Mesothelial cell of epicardium (in vitro differentiated cells): Measurements from ENCODE around the gene UST. TPM values are rescaled to one million over a fixed set of nuclear protein-coding genes. Genes with fewer than 3 reads are reported as not detected.

Experiments used
- DNase-seq, 2 experiments: peaks; one replicate each; pipeline ENCODE4 v3.0.0; 2021; ENCODE audit warnings: low spot score in 2 of 2; ENCODE audit not compliant: unreplicated experiment in 2 of 2
- H3K27ac Mint-ChIP-seq: 2 replicates; pipeline ENCODE4 v1.8.0; 2021; ENCODE audit warnings: mixed read lengths
- H3K27me3 Mint-ChIP-seq: 2 replicates; pipeline ENCODE4 v1.8.0; 2021; ENCODE audit warnings: low read depth, mixed read lengths
- H3K36me3 Mint-ChIP-seq: 2 replicates; pipeline ENCODE4 v1.8.0; 2021; ENCODE audit warnings: mixed read lengths
- H3K4me1 Mint-ChIP-seq: 2 replicates; pipeline ENCODE4 v1.8.0; 2021; ENCODE audit warnings: mixed read lengths
- H3K4me3 Mint-ChIP-seq: 2 replicates; pipeline ENCODE4 v1.8.0; 2021; ENCODE audit warnings: mild to moderate bottlenecking, moderate library complexity, mixed read lengths
- H3K9me3 Mint-ChIP-seq: 2 replicates; pipeline ENCODE4 v1.8.0; 2021; ENCODE audit warnings: mixed read lengths
- CTCF ChIP-seq: fragments of 200-600 bp; sonication (generic); IDR thresholded peaks from one replicate; pipeline ENCODE4 v1.5.0; 2021; ENCODE audit warnings: antibody characterized with exemption; ENCODE audit not compliant: unreplicated experiment
- total RNA-seq: library from RNA; stranded (reverse); gene quantifications from 3 replicates; pipeline ENCODE4 v1.2.1, GENCODE V29; 2021

The UST gene
- total RNA-seq, 1 donor from 2014 or later: 6.6 TPM

GRCh38 chr6:148830614-148831013 is 83.8 kb downstream of the UST start:
- Mint-ChIP-seq H3K27me3 (no peaks in the 10 kb centered on the region), H3K36me3 (no peaks in the 10 kb centered on the region), H3K27ac (no peak overlapping the region), H3K4me1 (peaks cover 8% of the 10 kb centered on the region), H3K9me3 (no peaks in the 10 kb centered on the region), H3K4me3 (no peak overlapping the region)
- DNase-seq: no peak
- no peak for TF ChIP-seq CTCF

GRCh38 chr6:148831064-148831463 is 84.2 kb downstream of the UST start:
- no peak for TF ChIP-seq CTCF
- no peaks in the 10 kb centered on the region for H3K36me3 Mint-ChIP-seq
- no peak for DNase-seq
- peaks cover 8% of the 10 kb centered on the region for H3K4me1 Mint-ChIP-seq
- H3K9me3 Mint-ChIP-seq: no peaks in the 10 kb centered on the region
- H3K27ac Mint-ChIP-seq: no peak overlapping the region
- no peak overlapping the region for H3K4me3 Mint-ChIP-seq
- no peaks in the 10 kb centered on the region for H3K27me3 Mint-ChIP-seq

- Mint-ChIP-seq H3K27ac (no peak overlapping the region), H3K4me3 (no peak overlapping the region), H3K36me3 (no peaks in the 10 kb centered on the region), H3K27me3 (no peaks in the 10 kb centered on the region), H3K4me1 (peaks cover 8% of the 10 kb centered on the region), H3K9me3 (no peaks in the 10 kb centered on the region)
- no peak for DNase-seq
- no peak for TF ChIP-seq CTCF
These were observed 84.7 kb downstream of the UST start for GRCh38 chr6:148831531-148831930.

- Mint-ChIP-seq H3K4me1 (peaks cover 8% of the 10 kb centered on the region), H3K27me3 (no peaks in the 10 kb centered on the region), H3K9me3 (no peaks in the 10 kb centered on the region), H3K27ac (no peak overlapping the region), H3K36me3 (no peaks in the 10 kb centered on the region), H3K4me3 (no peak overlapping the region)
- TF ChIP-seq CTCF: no peak
- no peak for DNase-seq
These were observed 89.2 kb downstream of the UST start for GRCh38 chr6:148835920-148836441.

- Mint-ChIP-seq H3K27me3 (no peaks in the 10 kb centered on the region), H3K36me3 (no peaks in the 10 kb centered on the region), H3K9me3 (no peaks in the 10 kb centered on the region), H3K4me3 (no peak overlapping the region), H3K4me1 (peaks cover 8% of the 10 kb centered on the region), H3K27ac (no peak overlapping the region)
- no peak for DNase-seq
- TF ChIP-seq CTCF: no peak
These were observed 89.9 kb downstream of the UST start for GRCh38 chr6:148836751-148837150.

GRCh38 chr6:148837941-148838340 is 91.1 kb downstream of the UST start:
- Mint-ChIP-seq H3K4me1 (peaks cover 8% of the 10 kb centered on the region), H3K27ac (no peak overlapping the region), H3K36me3 (no peaks in the 10 kb centered on the region), H3K9me3 (no peaks in the 10 kb centered on the region), H3K27me3 (no peaks in the 10 kb centered on the region), H3K4me3 (no peak overlapping the region)
- no peak for DNase-seq
- TF ChIP-seq CTCF: no peak
